ACHN (cell line): ENCODE data around the gene TAC4.

Experiments used
- DNase-seq: peaks from one replicate; pipeline ENCODE4 v3.0.0-alpha.2; 2015
- in situ Hi-C: cut with HindIII; loops from 2 replicates; pipeline ENCODE4 v1.10.0; 2017; ENCODE audit warnings: low sequenced_read_pairs, low pct_ligation_motif_present, low pct_unique_long_range_greater_than_20kb

Gene TAC4

GRCh38 chr17:49848019-49848473 lies at the start of gene TAC4:
TAC4 (minus strand) TSS chr17:49848069; CDS start chr17:49848017, 52 bp downstream.
- in situ Hi-C loops: no loop called here
- DNase-seq: no peak

- in situ Hi-C loops: no loop called here
- DNase-seq: no peak
Measured at GRCh38 chr17:49896860-49897259, 49.0 kb upstream of the TAC4 start.

- no peak for DNase-seq
- in situ Hi-C loops: no loop called here
Measured at GRCh38 chr17:49896222-49896621, 48.4 kb upstream of the TAC4 start.

GRCh38 chr17:49895812-49896211 lies 47.9 kb upstream of the TAC4 start:
- no peak for DNase-seq
- in situ Hi-C loops: no loop called here

- DNase-seq: no peak
- in situ Hi-C loops: no loop called here
Measured at GRCh38 chr17:49894761-49895160, 46.9 kb upstream of the TAC4 start.

GRCh38 chr17:49891694-49892389 lies 44.0 kb upstream of the TAC4 start:
- in situ Hi-C loops: no loop called here
- no peak for DNase-seq

GRCh38 chr17:49891271-49891670 lies 43.4 kb upstream of the TAC4 start:
- in situ Hi-C loops: no loop called here
- no peak for DNase-seq

- DNase-seq: no peak
- in situ Hi-C loops: no loop called here
Measured at GRCh38 chr17:49890852-49891251, 43.0 kb upstream of the TAC4 start.

GRCh38 chr17:49890077-49890821 lies 42.4 kb upstream of the TAC4 start:
- in situ Hi-C loops: no loop called here
- no peak for DNase-seq

GRCh38 chr17:49889500-49889899 lies 41.6 kb upstream of the TAC4 start:
- no peak for DNase-seq
- in situ Hi-C loops: no loop called here

GRCh38 chr17:49887744-49888360 lies 40.0 kb upstream of the TAC4 start:
- in situ Hi-C loops: no loop called here

GRCh38 chr17:49887086-49887743 lies 39.3 kb upstream of the TAC4 start:
- no peak for DNase-seq
- in situ Hi-C loops: no loop called here

More at GRCh38 chr17:49887744-49888360, 40.0 kb upstream of the TAC4 start:
- DNase-seq: no peak

GRCh38 chr17:49886036-49886435 lies 38.2 kb upstream of the TAC4 start:
- in situ Hi-C loops: no loop called here

GRCh38 chr17:49882434-49882833 lies 34.6 kb upstream of the TAC4 start:
- in situ Hi-C loops: loop anchor here (5.0 kb wide), 1 partner anchor 115 kb away; the partner anchor contains the start of gene DLX3

More at GRCh38 chr17:49886036-49886435, 38.2 kb upstream of the TAC4 start:
- DNase-seq: no peak

GRCh38 chr17:49881054-49881402 lies 33.2 kb upstream of the TAC4 start:
- in situ Hi-C loops: loop anchor here (5.0 kb wide), 1 partner anchor 116 kb away; the partner anchor contains the start of gene DLX3
- DNase-seq: no peak

More at GRCh38 chr17:49882434-49882833, 34.6 kb upstream of the TAC4 start:
- DNase-seq: no peak

- in situ Hi-C loops: loop anchor here (5.0 kb wide), 1 partner anchor 117 kb away; the partner anchor contains the start of gene DLX3
- DNase-seq: peak; percentile 73
Measured at GRCh38 chr17:49880291-49881053, 32.6 kb upstream of the TAC4 start.

GRCh38 chr17:49878931-49879904 lies 31.3 kb upstream of the TAC4 start:
- in situ Hi-C loops: no loop called here
- DNase-seq: no peak
